OCI-LY3 (cell line): ENCODE results near the gene HSPA2.

Source experiments
- CTCF ChIP-seq: fragments of 200-600, 300-600 bp; sonication (generic); IDR thresholded peaks from 2 replicates; pipeline ENCODE4 v1.5.1; 2014; ENCODE audit warnings: antibody characterized with exemption, low read length, low read depth
- EZH2phosphoT487 ChIP-seq: fragments of 200-600 bp; shearing (Covaris generic); IDR thresholded peaks from 2 replicates; pipeline ENCODE4 v1.6.1; 2018; ENCODE audit warnings: antibody characterized with exemption, mixed run types, low read depth

- TF ChIP-seq CTCF (no peak), EZH2phosphoT487 (no peak)
Measured at GRCh38 chr14:64496764-64497163, 43.8 kb upstream of the HSPA2 start.
